Testis (tissue), 3 donors: ENCODE data around the gene CEP295NL. TPM values are rescaled to one million over a fixed set of nuclear protein-coding genes. Genes with fewer than 3 reads are reported as not detected.
A peak's percentile ranks its signal among the peaks of the same experiment; 100 is the strongest.
"Not testable (repeated sequence)": the region's sequence is repeated elsewhere in the genome, so short reads cannot be mapped to it uniquely, and the experiment has no call there.

Experiments used
- DNase-seq: peaks from one replicate; pipeline ENCODE4 v3.0.0-alpha.2; 2019
- H3K27ac ChIP-seq, 2 donors: fragments of 200-600 bp; sonication (generic); one replicate each; pipeline ENCODE4 v1.5.1; 2019
- H3K27me3 ChIP-seq: fragments of 200-600 bp; sonication (generic); one replicate; pipeline ENCODE4 v1.5.1; 2019
- H3K36me3 ChIP-seq: fragments of 200-600 bp; sonication (generic); one replicate; pipeline ENCODE4 v1.5.1; 2017; ENCODE audit warnings: low read depth; ENCODE audit errors: missing control alignments
- H3K4me1 ChIP-seq: fragments of 200-600 bp; sonication (generic); one replicate; pipeline ENCODE4 v1.5.1; 2019
- H3K4me3 ChIP-seq, 2 donors: fragments of 200-600 bp; sonication (generic); one replicate each; pipeline ENCODE4 v1.5.1; 2017 to 2019
- H3K9me3 ChIP-seq: fragments of 200-600 bp; sonication (generic); one replicate; pipeline ENCODE4 v1.5.1; 2017
- POLR2A ChIP-seq: fragments of 450-650 bp; IDR thresholded peaks from one replicate; pipeline ENCODE4 v1.6.1; 2017; ENCODE audit warnings: antibody characterized with exemption, mild to moderate bottlenecking, moderate library complexity
- WGBS, 2 donors: methylation state at CpG; one replicate each; pipeline ENCODE4 v1.1.5; 2018; 5-methylcytosine and 5-hydroxymethylcytosine counted together
- intact Hi-C: fragments of 100-400 bp; cut with DNase I; formaldehyde crosslinking; loops from one replicate; pipeline ENCODE4 v1.15.1; 2023; ENCODE audit warnings: low total_unique reads
- polyA plus RNA-seq: library from polyadenylated mRNA; stranded (reverse); fragments of 350-450 nt; fragmentation: Illumina TruSeq; extraction: RNeasy Lipid Tissue Mini Kit (QIAGEN cat#74804); gene quantifications from one replicate; pipeline ENCODE4 v1.2.3, GENCODE V29; 2014; ENCODE audit warnings: low read depth, low replicate concordance; ENCODE audit not compliant: insufficient read depth
- total RNA-seq, 2 donors: library from RNA; depleted of rRNA; stranded (reverse); fragments of >200 nt; gene quantifications; one replicate each; pipeline ENCODE4 v1.2.3, GENCODE V29; 2016
- TF ChIP-seq, protein P1 (sequence below), 3 experiments: fragments of 450-650 bp in 2 of 3; fragments of 200-600 bp in 1 of 3; sonication (generic) in 1 of 3; IDR thresholded peaks; one replicate each; pipeline ENCODE4 v1.5.1; 2016 to 2019; ENCODE audit warnings: antibody characterized with exemption in 3 of 3, mild to moderate bottlenecking in 2 of 3, moderate library complexity in 1 of 3

The CEP295NL gene
- total and polyA plus RNA-seq, 3 donors from 2014 or later: 32.3 to 100 (median 77.1) TPM

DNA sequence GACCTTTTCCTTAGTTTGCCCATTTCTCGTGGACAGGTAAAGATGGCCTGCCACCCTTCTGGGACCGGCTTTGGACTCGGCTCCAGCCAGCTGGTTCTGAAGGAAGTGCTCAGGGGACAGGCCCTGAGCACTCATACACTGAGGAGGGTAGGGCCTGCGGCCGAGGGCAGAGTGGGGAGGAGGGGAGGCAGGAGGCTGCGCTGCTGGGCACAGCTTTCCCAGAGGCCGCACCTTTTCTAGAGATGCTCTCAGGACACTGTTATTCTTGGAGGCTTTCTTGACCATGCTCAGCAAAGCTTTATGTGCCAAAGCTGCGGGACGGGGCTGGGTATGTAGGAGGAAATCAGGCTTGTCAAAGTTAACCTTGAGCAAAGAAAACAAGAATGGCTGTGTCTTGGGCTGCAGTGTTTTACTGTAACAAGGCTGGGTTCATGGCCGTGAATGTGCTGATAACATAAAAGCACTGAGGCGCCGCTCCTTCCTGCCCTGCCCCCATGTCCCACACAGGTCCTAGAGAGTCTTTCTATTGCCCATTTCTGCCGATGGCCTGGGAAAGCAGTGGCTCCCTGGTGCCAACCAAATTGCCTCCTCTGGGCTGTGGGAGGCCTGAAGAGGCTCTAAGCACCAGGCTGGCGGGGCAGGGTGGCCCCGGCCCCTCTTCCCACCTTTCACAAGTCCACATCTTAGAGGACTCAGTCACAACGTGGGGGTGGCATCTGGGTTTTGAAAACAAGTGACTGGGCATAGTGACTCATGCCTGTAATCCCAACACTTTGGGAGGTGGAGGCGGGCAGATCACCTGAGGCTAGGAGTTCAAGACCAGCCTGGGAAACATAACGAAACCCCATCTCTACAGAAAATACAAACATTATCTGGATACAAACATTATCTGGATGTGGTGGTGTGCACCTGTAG lies 44.5 kb upstream of the CEP295NL start:
- Histone ChIP-seq H3K27me3 (no peaks in the 10 kb centered on the region), H3K27ac (peak overlapping the region; percentile 56 to 66), H3K4me1 (peaks cover 21% of the 10 kb centered on the region), H3K9me3 (no peaks in the 10 kb centered on the region), H3K36me3 (no peaks in the 10 kb centered on the region), H3K4me3 (no peak overlapping the region)
- DNase-seq: peak; percentile 94
- intact Hi-C loops: no loop called here
- no peak for TF ChIP-seq POLR2A
- TF ChIP-seq, protein P1, sequence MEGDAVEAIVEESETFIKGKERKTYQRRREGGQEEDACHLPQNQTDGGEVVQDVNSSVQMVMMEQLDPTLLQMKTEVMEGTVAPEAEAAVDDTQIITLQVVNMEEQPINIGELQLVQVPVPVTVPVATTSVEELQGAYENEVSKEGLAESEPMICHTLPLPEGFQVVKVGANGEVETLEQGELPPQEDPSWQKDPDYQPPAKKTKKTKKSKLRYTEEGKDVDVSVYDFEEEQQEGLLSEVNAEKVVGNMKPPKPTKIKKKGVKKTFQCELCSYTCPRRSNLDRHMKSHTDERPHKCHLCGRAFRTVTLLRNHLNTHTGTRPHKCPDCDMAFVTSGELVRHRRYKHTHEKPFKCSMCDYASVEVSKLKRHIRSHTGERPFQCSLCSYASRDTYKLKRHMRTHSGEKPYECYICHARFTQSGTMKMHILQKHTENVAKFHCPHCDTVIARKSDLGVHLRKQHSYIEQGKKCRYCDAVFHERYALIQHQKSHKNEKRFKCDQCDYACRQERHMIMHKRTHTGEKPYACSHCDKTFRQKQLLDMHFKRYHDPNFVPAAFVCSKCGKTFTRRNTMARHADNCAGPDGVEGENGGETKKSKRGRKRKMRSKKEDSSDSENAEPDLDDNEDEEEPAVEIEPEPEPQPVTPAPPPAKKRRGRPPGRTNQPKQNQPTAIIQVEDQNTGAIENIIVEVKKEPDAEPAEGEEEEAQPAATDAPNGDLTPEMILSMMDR (IDR thresholded peaks at IDR 0.05): no peak
- WGBS, 2 donors: 49 to 59% methylated on average over 13 to 18 of the region's 18 CpGs

DNA sequence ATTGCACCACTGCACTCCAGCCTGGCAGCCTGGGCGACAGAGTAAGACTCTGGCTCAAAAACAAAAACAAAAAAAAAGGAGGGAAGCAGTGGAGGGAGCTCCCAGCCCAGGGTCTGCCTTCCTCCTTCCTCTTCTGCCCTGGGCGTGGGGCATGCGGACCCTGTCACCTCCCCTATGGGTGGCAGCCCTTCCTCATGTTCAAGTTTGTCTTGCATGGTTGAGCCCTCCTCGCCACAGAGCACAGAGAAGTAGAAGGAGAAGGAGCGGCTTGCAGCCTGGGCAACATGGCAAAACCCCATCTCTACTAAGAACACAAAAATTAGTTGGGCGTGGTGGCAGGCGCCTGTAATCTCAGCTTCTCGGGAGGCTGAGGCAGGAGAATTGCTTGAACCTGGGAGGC lies 43.6 kb upstream of the CEP295NL start:
- intact Hi-C loops: no loop called here
- no peak for TF ChIP-seq POLR2A
- TF ChIP-seq, protein P1 (IDR thresholded peaks at IDR 0.05): no peak
- 84 to 89% methylated on average over 8 of the region's 8 CpGs for WGBS, 2 donors
- Histone ChIP-seq H3K4me3 (no peak overlapping the region), H3K27ac (no peak overlapping the region), H3K4me1 (peaks cover 14% of the 10 kb centered on the region), H3K9me3 (no peaks in the 10 kb centered on the region), H3K27me3 (no peaks in the 10 kb centered on the region), H3K36me3 (no peaks in the 10 kb centered on the region)
- no peak for DNase-seq

DNA sequence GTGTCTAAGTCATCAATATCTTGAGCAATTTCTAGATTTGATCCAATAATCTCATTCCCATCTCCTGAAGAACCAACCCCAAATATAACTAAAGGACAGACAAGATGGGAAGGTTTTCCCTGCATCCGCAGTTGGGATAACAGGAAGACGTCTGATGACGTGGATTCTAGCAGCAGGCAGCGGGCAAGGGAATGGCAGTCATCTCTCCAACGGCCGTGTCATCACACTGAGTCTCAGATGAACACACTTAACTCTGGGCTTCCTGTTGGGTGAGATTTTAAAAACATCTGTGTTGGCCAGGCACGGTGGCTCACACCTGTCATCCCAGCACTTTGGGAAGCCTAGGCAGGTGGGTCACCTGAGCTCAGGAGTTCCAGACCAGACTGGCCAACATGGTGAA lies 43.1 kb upstream of the CEP295NL start:
- Histone ChIP-seq H3K36me3 (no peaks in the 10 kb centered on the region), H3K27ac (no peak overlapping the region), H3K4me3 (no peak overlapping the region), H3K4me1 (peaks cover 14% of the 10 kb centered on the region), H3K9me3 (no peaks in the 10 kb centered on the region), H3K27me3 (no peaks in the 10 kb centered on the region)
- no peak for DNase-seq
- 91 to 93% methylated on average over 7 of the region's 7 CpGs for WGBS, 2 donors
- intact Hi-C loops: no loop called here
- TF ChIP-seq, protein P1 (IDR thresholded peaks at IDR 0.05): no peak
- no peak for TF ChIP-seq POLR2A

DNA sequence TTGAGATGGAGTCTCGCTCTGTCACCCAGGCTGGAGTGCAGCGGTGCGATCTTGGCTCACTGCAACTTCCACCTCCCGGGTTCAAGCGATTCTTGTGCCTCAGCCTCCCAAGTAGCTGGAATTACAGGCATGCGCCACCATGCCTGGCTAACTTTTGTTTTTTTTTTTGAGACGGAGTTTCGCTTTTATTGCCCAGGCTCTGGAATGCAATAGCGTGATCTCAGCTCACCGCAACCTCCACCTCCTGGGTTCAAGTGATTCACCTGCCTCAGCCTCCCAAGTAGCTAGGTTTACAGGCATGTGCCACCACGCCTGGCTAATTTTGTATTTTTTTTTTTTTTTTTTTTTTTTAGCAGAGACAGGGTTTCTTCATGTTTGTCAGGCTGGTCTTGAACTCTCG lies 42.5 kb upstream of the CEP295NL start:
- H3K4me3 ChIP-seq, DNase-seq, H3K27me3 ChIP-seq, H3K27ac ChIP-seq, H3K36me3 ChIP-seq, intact Hi-C loops, H3K9me3 ChIP-seq: not testable (repeated sequence)
- peaks cover 17% of the 10 kb centered on the region for H3K4me1 ChIP-seq
- 95 to 96% methylated on average over 12 of the region's 12 CpGs for WGBS, 2 donors

DNA sequence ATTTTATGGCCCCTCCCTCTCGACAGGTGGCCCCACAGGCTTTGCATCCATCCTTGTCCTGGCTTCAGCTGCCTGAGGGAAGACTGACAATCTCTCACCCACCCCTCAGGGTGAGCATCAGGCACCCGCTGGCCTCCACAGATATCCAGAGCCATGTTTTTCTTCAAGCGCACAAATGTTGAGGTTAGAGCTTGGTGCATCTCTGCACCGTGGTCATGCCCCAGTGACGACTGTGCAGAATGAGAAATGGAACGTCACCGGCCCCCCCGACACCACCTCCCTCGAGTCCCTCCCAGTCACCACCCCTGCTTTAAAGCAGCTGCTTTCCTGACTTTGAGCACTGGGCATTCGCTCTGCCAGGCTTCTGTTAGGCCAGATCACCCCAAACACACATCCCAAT lies 42.0 kb upstream of the CEP295NL start:
- WGBS, 2 donors: 77 to 80% methylated on average over 8 to 10 of the region's 10 CpGs
- no peak overlapping the region for H3K27ac ChIP-seq

More for the DNA sequence above, 42.0 kb upstream of the CEP295NL start:
- intact Hi-C loops: no loop called here
- Histone ChIP-seq H3K9me3 (no peaks in the 10 kb centered on the region), H3K4me3 (no peak overlapping the region), H3K4me1 (peaks cover 22% of the 10 kb centered on the region), H3K27me3 (no peaks in the 10 kb centered on the region), H3K36me3 (no peaks in the 10 kb centered on the region)
- DNase-seq: no peak
- TF ChIP-seq, protein P1 (IDR thresholded peaks at IDR 0.05): no peak
- no peak for TF ChIP-seq POLR2A
